Neural cell (in vitro differentiated cells): Measurements from ENCODE around the gene POMT2. TPM values are rescaled to one million over a fixed set of nuclear protein-coding genes. Genes with fewer than 3 reads are reported as not detected.

ENCODE experiments used
- H2AFZ ChIP-seq: fragments of 200-600, 300-800 bp; sonication (generic), shearing (Covaris generic); 2 replicates; pipeline ENCODE4 v1.6.0; 2014; ENCODE audit warnings: low read depth, mild to moderate bottlenecking, antibody characterized with exemption, low read length, moderate library complexity
- H3F3A ChIP-seq: fragments of 200-600 bp; shearing (Covaris generic); 2 replicates; pipeline ENCODE4 v1.6.1; 2016; ENCODE audit warnings: mild to moderate bottlenecking, moderate library complexity, mixed read lengths, antibody characterized with exemption, low read length; ENCODE audit not compliant: insufficient read depth, poor library complexity, severe bottlenecking
- H3K27ac ChIP-seq: fragments of 200-600, 300-800 bp; sonication (generic), shearing (Covaris generic); 2 replicates; pipeline ENCODE4 v1.5.1; 2014; ENCODE audit warnings: mild to moderate bottlenecking, low read length, moderate library complexity
- H3K27me3 ChIP-seq: fragments of 300-800, 200-600 bp; sonication (generic), shearing (Covaris generic); 2 replicates; pipeline ENCODE4 v1.6.0; 2014; ENCODE audit warnings: mild to moderate bottlenecking, low read depth, low read length, moderate library complexity; ENCODE audit not compliant: insufficient read depth
- H3K36me3 ChIP-seq: fragments of 300-800, 200-600 bp; sonication (generic), shearing (Covaris generic); 2 replicates; pipeline ENCODE4 v1.5.1; 2014; ENCODE audit warnings: mild to moderate bottlenecking, antibody characterized with exemption, low read length, moderate library complexity; ENCODE audit not compliant: insufficient read depth
- H3K4me2 ChIP-seq: fragments of 300-800, 200-600 bp; sonication (generic), shearing (Covaris generic); 2 replicates; pipeline ENCODE4 v1.6.0; 2014; ENCODE audit warnings: mild to moderate bottlenecking, low read length
- H3K4me3 ChIP-seq: fragments of 300-800, 200-600 bp; sonication (generic), shearing (Covaris generic); 2 replicates; pipeline ENCODE4 v1.5.1; 2014; ENCODE audit warnings: mild to moderate bottlenecking, low read length, moderate library complexity
- H3K79me2 ChIP-seq: fragments of 200-600 bp; shearing (Covaris generic); replicated peaks from 2 replicates; pipeline ENCODE4 v1.6.0; 2014; ENCODE audit warnings: mild to moderate bottlenecking, low read length, moderate library complexity; ENCODE audit not compliant: insufficient read depth
- H3K9ac ChIP-seq: fragments of 300-800, 200-600 bp; sonication (generic), shearing (Covaris generic); 2 replicates; pipeline ENCODE4 v1.6.1; 2016; ENCODE audit warnings: mild to moderate bottlenecking, low read length, mixed read lengths
- H3K9me2 ChIP-seq: fragments of 200-600 bp; shearing (Covaris generic); 2 replicates; pipeline ENCODE4 v1.6.1; 2016; ENCODE audit warnings: mild to moderate bottlenecking, low read length, mixed read lengths; ENCODE audit not compliant: insufficient read depth
- H3K9me3 ChIP-seq: fragments of 200-600, 300-800 bp; sonication (generic), shearing (Covaris generic); 2 replicates; pipeline ENCODE4 v1.6.1; 2016; ENCODE audit warnings: mild to moderate bottlenecking, mixed run types, low read length, moderate library complexity, mixed read lengths
- H4K20me1 ChIP-seq: fragments of 200-600 bp; shearing (Covaris generic); 2 replicates; pipeline ENCODE4 v1.6.1; 2016; ENCODE audit warnings: mild to moderate bottlenecking, mixed run types; ENCODE audit not compliant: insufficient read depth
- EP300 ChIP-seq: fragments of 450-650 bp; conservative IDR thresholded peaks from 2 replicates; pipeline ENCODE4 v1.6.1; 2014; ENCODE audit warnings: antibody characterized with exemption, mild to moderate bottlenecking, moderate library complexity; ENCODE audit not compliant: poor library complexity, severe bottlenecking
- EZH2 ChIP-seq: fragments of 200-600, 300-800 bp; shearing (Covaris generic), sonication (generic); IDR thresholded peaks from 2 replicates; pipeline ENCODE4 v1.6.1; 2014; ENCODE audit warnings: antibody characterized with exemption, low read length, borderline replicate concordance, mild to moderate bottlenecking; ENCODE audit not compliant: insufficient read depth, poor library complexity, severe bottlenecking
- MXI1 ChIP-seq: fragments of 450-650 bp; conservative IDR thresholded peaks from 2 replicates; pipeline ENCODE4 v1.6.1; 2014; ENCODE audit warnings: antibody characterized with exemption, mild to moderate bottlenecking; ENCODE audit not compliant: poor library complexity, severe bottlenecking
- POLR2AphosphoS5 ChIP-seq: IDR thresholded peaks from 2 replicates; pipeline ENCODE4 v1.6.1; 2012
- RAD21 ChIP-seq: fragments of 450-650 bp; conservative IDR thresholded peaks from 2 replicates; pipeline ENCODE4 v1.6.1; 2014; ENCODE audit warnings: antibody characterized with exemption, mild to moderate bottlenecking, moderate library complexity
- REST ChIP-seq: IDR thresholded peaks from 2 replicates; pipeline ENCODE4 v1.6.1; 2012; ENCODE audit warnings: borderline replicate concordance
- SMC3 ChIP-seq: fragments of 450-650 bp; conservative IDR thresholded peaks from 2 replicates; pipeline ENCODE4 v1.6.1; 2014; ENCODE audit warnings: antibody characterized with exemption, mild to moderate bottlenecking, moderate library complexity; ENCODE audit not compliant: poor library complexity
- TAF1 ChIP-seq: IDR thresholded peaks from 2 replicates; pipeline ENCODE4 v1.6.1; 2012; ENCODE audit warnings: low read depth
- polyA plus RNA-seq: library from polyadenylated mRNA; depleted of rRNA; stranded (reverse); fragments of >200 nt; gene quantifications from 2 replicates; pipeline ENCODE4 v1.2.3, GENCODE V29; 2014
- small RNA-seq, 3 experiments: library from RNA; depleted of rRNA; stranded (forward); fragments of <200 nt; gene quantifications; one replicate each; pipeline ENCODE3, GENCODE V24; 2012
- TF ChIP-seq, protein P1 (sequence below): fragments of 450-650 bp; IDR thresholded peaks from 2 replicates; pipeline ENCODE4 v1.5.1; 2014; ENCODE audit warnings: antibody characterized with exemption, mild to moderate bottlenecking, moderate library complexity; ENCODE audit not compliant: poor library complexity, severe bottlenecking

POMT2 gene
- polyA plus RNA-seq, 1 donor from 2014 or later, result 9.6 TPM

- no peak overlapping the region for H3K9ac ChIP-seq
Observed at GRCh38 chr14:77225254-77225653, 95.4 kb downstream of the POMT2 start.

More at GRCh38 chr14:77225254-77225653, 95.4 kb downstream of the POMT2 start:
- Histone ChIP-seq H3K36me3 (no peaks in the 10 kb centered on the region), H2AFZ (no peak overlapping the region), H3K9me2 (no peaks in the 10 kb centered on the region), H4K20me1 (no peaks in the 10 kb centered on the region), H3K9me3 (no peaks in the 10 kb centered on the region), H3F3A (no peaks in the 10 kb centered on the region), H3K4me3 (no peak overlapping the region), H3K27me3 (no peaks in the 10 kb centered on the region), H3K79me2 (no peaks in the 10 kb centered on the region), H3K27ac (no peak overlapping the region), H3K4me2 (no peak overlapping the region)
- TF ChIP-seq REST, result no peak
- TF ChIP-seq SMC3, result no peak
- no peak for TF ChIP-seq MXI1
- TF ChIP-seq, protein P1, sequence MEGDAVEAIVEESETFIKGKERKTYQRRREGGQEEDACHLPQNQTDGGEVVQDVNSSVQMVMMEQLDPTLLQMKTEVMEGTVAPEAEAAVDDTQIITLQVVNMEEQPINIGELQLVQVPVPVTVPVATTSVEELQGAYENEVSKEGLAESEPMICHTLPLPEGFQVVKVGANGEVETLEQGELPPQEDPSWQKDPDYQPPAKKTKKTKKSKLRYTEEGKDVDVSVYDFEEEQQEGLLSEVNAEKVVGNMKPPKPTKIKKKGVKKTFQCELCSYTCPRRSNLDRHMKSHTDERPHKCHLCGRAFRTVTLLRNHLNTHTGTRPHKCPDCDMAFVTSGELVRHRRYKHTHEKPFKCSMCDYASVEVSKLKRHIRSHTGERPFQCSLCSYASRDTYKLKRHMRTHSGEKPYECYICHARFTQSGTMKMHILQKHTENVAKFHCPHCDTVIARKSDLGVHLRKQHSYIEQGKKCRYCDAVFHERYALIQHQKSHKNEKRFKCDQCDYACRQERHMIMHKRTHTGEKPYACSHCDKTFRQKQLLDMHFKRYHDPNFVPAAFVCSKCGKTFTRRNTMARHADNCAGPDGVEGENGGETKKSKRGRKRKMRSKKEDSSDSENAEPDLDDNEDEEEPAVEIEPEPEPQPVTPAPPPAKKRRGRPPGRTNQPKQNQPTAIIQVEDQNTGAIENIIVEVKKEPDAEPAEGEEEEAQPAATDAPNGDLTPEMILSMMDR, result no peak
- TF ChIP-seq EP300, result no peak
- no peak for TF ChIP-seq POLR2AphosphoS5
- TF ChIP-seq RAD21, result no peak
- TF ChIP-seq TAF1, result no peak
- no peak for TF ChIP-seq EZH2

Small RNAs within 50 kb of the gene (small RNA-seq; reads per million reads assigned to genes)
- 0 reads per million in 3 experiments for gene MIR1260A

Other genes starting within 250 kb of the POMT2 start
- gene CIPC, start 222.6 kb downstream of the POMT2 start, polyA plus RNA-seq, result 36.4 and 36.7 TPM in 2 replicates
- gene ZDHHC22, start 179.1 kb downstream of the POMT2 start, polyA plus RNA-seq, result 4.3 and 5.1 TPM in 2 replicates
- gene TMEM63C, start 139.1 kb downstream of the POMT2 start, polyA plus RNA-seq, result 11.1 and 14.6 TPM in 2 replicates
- 0.87 and 2.5 TPM in 2 replicates for gene NGB, start 49.7 kb downstream of the POMT2 start, polyA plus RNA-seq
- 17.4 and 34.1 TPM in 2 replicates for gene GSTZ1, start 153 bp upstream of the POMT2 start, polyA plus RNA-seq
- 15.6 and 16.5 TPM in 2 replicates for gene TMED8, start 56.2 kb upstream of the POMT2 start, polyA plus RNA-seq
- gene SAMD15, start 56.5 kb upstream of the POMT2 start, polyA plus RNA-seq, result 2.8 and 5.8 TPM in 2 replicates
- gene NOXRED1, start 102.6 kb upstream of the POMT2 start, polyA plus RNA-seq, result 0.19 and 0.68 TPM in 2 replicates
- gene VIPAS39, start 136.7 kb upstream of the POMT2 start, polyA plus RNA-seq, result 31.1 and 39.5 TPM in 2 replicates
- 207 and 239 TPM in 2 replicates for gene AHSA1, start 137.2 kb upstream of the POMT2 start, polyA plus RNA-seq
- 1.4 and 2.7 TPM in 2 replicates for gene ISM2, start 177.9 kb upstream of the POMT2 start, polyA plus RNA-seq